Kidney epithelial cell (primary cell): ENCODE results near the gene NINL. TPM values are rescaled to one million over a fixed set of nuclear protein-coding genes. Genes with fewer than 3 reads are reported as not detected.
"Not testable (repeated sequence)": the region's sequence is repeated elsewhere in the genome, so short reads cannot be mapped to it uniquely, and the experiment has no call there.

Experiments
- DNase-seq: peaks from one replicate; pipeline ENCODE4 v3.0.0-alpha.2; 2010; ENCODE audit warnings: low read depth
- H3K27me3 ChIP-seq: 2 replicates; pipeline ENCODE4 v1.6.0; 2011; ENCODE audit warnings: low read length; ENCODE audit not compliant: control insufficient read depth, insufficient read depth
- H3K36me3 ChIP-seq: 2 replicates; pipeline ENCODE4 v1.5.1; 2011; ENCODE audit warnings: low read length; ENCODE audit not compliant: control insufficient read depth, insufficient read depth
- H3K4me3 ChIP-seq: 2 replicates; pipeline ENCODE4 v1.5.1; 2011; ENCODE audit warnings: low read depth, mild to moderate bottlenecking, control low read depth, low read length
- total RNA-seq: library from RNA; depleted of rRNA; stranded (reverse); fragments of >200 nt; gene quantifications from 2 replicates; pipeline ENCODE4 v1.2.3, GENCODE V29; 2015
- TF ChIP-seq, protein P1 (sequence below): IDR thresholded peaks from 2 replicates; pipeline ENCODE4 v1.5.1; 2011; ENCODE audit warnings: mild to moderate bottlenecking, moderate library complexity, low read length, control low read depth, inconsistent platforms; ENCODE audit not compliant: insufficient read depth, poor library complexity, severe bottlenecking

The NINL gene
- total RNA-seq, result 18.3 and 19.6 TPM in 2 replicates

GRCh38 chr20:25584905-25585704 lies at the start of gene NINL:
Gene NINL (minus strand): TSS chr20:25585531. CDS start chr20:25526587, 58,944 bp downstream.
- TF ChIP-seq, protein P1, sequence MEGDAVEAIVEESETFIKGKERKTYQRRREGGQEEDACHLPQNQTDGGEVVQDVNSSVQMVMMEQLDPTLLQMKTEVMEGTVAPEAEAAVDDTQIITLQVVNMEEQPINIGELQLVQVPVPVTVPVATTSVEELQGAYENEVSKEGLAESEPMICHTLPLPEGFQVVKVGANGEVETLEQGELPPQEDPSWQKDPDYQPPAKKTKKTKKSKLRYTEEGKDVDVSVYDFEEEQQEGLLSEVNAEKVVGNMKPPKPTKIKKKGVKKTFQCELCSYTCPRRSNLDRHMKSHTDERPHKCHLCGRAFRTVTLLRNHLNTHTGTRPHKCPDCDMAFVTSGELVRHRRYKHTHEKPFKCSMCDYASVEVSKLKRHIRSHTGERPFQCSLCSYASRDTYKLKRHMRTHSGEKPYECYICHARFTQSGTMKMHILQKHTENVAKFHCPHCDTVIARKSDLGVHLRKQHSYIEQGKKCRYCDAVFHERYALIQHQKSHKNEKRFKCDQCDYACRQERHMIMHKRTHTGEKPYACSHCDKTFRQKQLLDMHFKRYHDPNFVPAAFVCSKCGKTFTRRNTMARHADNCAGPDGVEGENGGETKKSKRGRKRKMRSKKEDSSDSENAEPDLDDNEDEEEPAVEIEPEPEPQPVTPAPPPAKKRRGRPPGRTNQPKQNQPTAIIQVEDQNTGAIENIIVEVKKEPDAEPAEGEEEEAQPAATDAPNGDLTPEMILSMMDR, result no peak
- H3K4me3 ChIP-seq, result peak within 1 kb of the TSS; percentile 63
- no peak for DNase-seq
- H3K36me3 ChIP-seq, result no peaks in the 10 kb centered on the region
- no peaks in the 10 kb centered on the region for H3K27me3 ChIP-seq

DNA sequence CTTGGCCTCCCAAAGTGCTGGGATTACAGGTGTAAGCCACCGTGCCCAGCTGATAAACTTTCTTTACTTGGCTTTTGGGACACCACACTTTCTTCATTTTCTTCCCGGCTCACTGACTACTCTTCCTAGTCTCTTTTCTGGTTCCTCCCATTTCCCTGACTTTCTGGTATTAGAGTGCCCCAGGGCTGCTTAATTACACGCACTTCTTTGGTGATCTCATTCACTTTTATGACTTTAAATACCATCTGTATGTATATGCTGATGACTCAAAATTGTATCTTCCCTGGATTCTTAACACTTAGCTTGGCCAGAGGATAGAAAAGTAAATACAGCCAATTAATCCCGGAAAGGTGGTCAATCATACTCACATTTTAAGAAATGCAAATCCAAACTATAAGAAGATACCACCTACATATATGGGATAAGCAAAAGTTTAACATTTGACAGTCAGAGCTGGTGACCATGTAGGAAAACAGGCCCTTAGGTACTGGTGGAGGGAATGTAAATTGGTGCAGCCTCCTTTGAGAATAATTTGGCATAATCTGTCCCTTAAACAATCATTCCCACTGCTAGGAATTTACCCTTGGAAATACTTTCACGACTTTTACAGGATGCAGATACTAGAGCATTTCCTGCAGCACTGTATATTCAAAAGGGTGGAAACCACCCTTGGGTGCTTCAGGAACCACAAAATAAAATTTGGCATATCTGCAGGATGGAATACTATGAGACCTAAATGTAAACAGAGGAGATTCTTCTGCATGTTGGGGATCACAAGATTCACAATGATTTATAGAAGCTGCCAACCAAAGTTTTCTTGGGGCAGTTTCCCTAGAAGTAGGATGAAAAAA lies 47.8 kb upstream of the NINL start:
- no peaks in the 10 kb centered on the region for H3K36me3 ChIP-seq
- TF ChIP-seq, protein P1, result no peak
- H3K27me3 ChIP-seq, result no peaks in the 10 kb centered on the region
- DNase-seq, result no peak
- H3K4me3 ChIP-seq, result no peak overlapping the region

GRCh38 chr20:25630615-25631014 lies 45.3 kb upstream of the NINL start:
- not testable (repeated sequence) for H3K27me3 ChIP-seq, H3K36me3 ChIP-seq, DNase-seq, H3K4me3 ChIP-seq

DNA sequence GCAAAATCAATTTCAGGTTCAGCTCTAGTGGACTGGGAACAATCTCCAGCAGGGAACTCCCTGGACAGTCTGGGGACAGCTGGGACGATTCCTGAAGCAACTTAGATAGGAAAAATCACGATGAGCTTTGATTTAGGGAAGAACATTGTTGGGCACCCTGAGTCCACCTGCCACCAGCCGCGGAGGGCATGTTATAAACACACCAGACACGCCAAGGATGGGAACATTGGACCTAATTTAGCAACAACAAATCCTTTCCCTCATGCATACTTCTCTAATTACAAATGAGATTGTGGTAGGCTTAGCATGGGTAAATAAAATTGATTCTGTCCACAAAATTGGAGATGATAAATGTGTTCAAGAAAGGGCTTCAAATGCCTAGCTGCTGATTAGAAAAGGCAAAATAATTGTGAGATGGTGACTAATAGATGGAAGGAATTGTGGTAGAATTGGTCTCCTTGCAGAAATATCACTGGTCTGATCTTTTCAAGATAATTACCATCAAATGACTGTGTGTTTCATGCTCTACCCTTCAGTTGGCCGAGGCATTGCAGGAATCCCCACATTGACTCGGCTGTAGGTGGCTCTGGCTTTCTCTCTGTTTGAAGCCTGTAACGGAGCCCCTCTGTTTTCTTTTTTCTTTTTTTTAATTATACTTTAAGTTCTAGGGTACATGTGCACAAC lies 44.6 kb upstream of the NINL start:
- Histone ChIP-seq H3K4me3 (no peak overlapping the region), H3K27me3 (no peaks in the 10 kb centered on the region), H3K36me3 (no peaks in the 10 kb centered on the region)
- TF ChIP-seq, protein P1, result no peak
- DNase-seq, result no peak

DNA sequence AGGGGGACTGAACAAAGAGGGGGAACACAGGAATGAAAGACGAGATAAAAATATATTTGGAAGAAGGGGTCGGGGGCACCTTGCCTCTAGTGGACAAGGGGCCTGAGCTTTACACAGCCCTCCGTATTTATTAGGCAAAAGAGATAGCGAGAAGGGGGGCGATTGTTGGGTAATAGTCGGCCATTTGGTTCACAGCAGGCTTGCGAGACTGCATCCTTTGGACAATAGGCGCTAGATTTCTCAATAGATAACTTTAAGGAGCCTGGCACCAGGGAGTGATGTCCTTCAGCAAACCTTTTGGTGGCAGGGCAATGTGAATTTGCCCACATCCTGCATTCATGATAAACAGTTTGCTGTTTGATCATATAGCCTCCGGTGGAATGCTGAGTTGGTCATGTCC lies 41.4 kb upstream of the NINL start:
- H3K36me3 ChIP-seq, result no peaks in the 10 kb centered on the region
- H3K27me3 ChIP-seq, result no peaks in the 10 kb centered on the region
- TF ChIP-seq, protein P1, result no peak
- no peak for DNase-seq
- no peak overlapping the region for H3K4me3 ChIP-seq

DNA sequence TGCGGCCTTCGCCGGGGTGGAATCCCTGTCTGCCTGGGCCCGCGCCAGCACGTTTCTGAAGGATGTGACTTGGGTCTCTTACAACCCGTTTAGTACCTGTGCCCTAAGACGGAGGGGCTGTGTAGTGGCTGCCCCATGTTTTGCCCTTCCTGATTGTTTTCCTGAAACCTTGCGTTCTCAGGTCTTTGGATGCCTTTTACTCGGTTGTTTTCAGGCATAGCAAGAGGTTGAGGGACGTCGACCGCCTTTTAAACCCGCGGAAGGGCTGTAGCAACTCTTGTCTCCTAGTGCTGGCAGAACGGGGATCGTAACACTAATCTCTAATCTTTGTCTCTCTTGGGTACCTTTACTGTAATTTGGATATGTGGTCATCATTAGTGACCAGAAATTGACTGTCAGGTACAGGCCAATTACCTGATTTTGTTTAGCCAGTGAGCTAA lies 39.2 kb upstream of the NINL start:
- no peaks in the 10 kb centered on the region for H3K27me3 ChIP-seq
- DNase-seq, result no peak
- no peaks in the 10 kb centered on the region for H3K36me3 ChIP-seq
- TF ChIP-seq, protein P1, result no peak
- H3K4me3 ChIP-seq, result peak overlapping the region; percentile 57
